ENCODE data around the gene SLC47A2.

The SLC47A2 gene

GRCh38 chr17:19741832-19742457, 25.6 kb upstream of the SLC47A2 start:
- H3K9ac ChIP-seq, result no peak overlapping the region
- no peaks in the 10 kb centered on the region for H3K36me3 ChIP-seq (ENCODE audit: insufficient read depth)
- H4K20me1 ChIP-seq (ENCODE audit: insufficient read depth), result no peaks in the 10 kb centered on the region
- no peaks in the 10 kb centered on the region for H3K79me2 ChIP-seq (ENCODE audit: insufficient read depth, low read depth)
- H3K4me1 ChIP-seq (ENCODE audit: low read depth, poor library complexity, severe bottlenecking), result no peaks in the 10 kb centered on the region
- no peak overlapping the region for H3K27ac ChIP-seq
- H3K27me3 ChIP-seq (ENCODE audit: insufficient read depth, low read depth), result no peaks in the 10 kb centered on the region
- no peak overlapping the region for H2AFZ ChIP-seq (ENCODE audit: low read depth)
- H3K4me2 ChIP-seq, result no peak overlapping the region
- no peak overlapping the region for H3K4me3 ChIP-seq (IDR thresholded peaks at IDR 0.05; ENCODE audit: insufficient read depth, low read depth, low read length)
- TF ChIP-seq CTCF (conservative IDR thresholded peaks at IDR 0.05; ENCODE audit: low read depth, low read length), result no peak

GRCh38 chr17:19740933-19741332, 24.5 kb upstream of the SLC47A2 start:
- H3K79me2 ChIP-seq (ENCODE audit: insufficient read depth, low read depth), result no peaks in the 10 kb centered on the region
- no peak for TF ChIP-seq CTCF (conservative IDR thresholded peaks at IDR 0.05; ENCODE audit: low read depth, low read length)
- H3K27ac ChIP-seq, result no peak overlapping the region
- no peaks in the 10 kb centered on the region for H3K36me3 ChIP-seq (ENCODE audit: insufficient read depth)
- no peaks in the 10 kb centered on the region for H4K20me1 ChIP-seq (ENCODE audit: insufficient read depth)
- H3K27me3 ChIP-seq (ENCODE audit: insufficient read depth, low read depth), result no peaks in the 10 kb centered on the region
- H3K4me1 ChIP-seq (ENCODE audit: low read depth, poor library complexity, severe bottlenecking), result no peaks in the 10 kb centered on the region
- no peak overlapping the region for H3K9ac ChIP-seq
- H3K4me2 ChIP-seq, result no peak overlapping the region
- no peak overlapping the region for H2AFZ ChIP-seq (ENCODE audit: low read depth)
- H3K4me3 ChIP-seq (IDR thresholded peaks at IDR 0.05; ENCODE audit: insufficient read depth, low read depth, low read length), result no peak overlapping the region

- no peak for TF ChIP-seq CTCF (conservative IDR thresholded peaks at IDR 0.05; ENCODE audit: low read depth, low read length)
- H3K36me3 ChIP-seq (ENCODE audit: insufficient read depth), result no peaks in the 10 kb centered on the region
- no peaks in the 10 kb centered on the region for H3K4me1 ChIP-seq (ENCODE audit: low read depth, poor library complexity, severe bottlenecking)
- no peak overlapping the region for H3K4me3 ChIP-seq (IDR thresholded peaks at IDR 0.05; ENCODE audit: insufficient read depth, low read depth, low read length)
- no peaks in the 10 kb centered on the region for H4K20me1 ChIP-seq (ENCODE audit: insufficient read depth)
- H3K27ac ChIP-seq, result no peak overlapping the region
- H3K4me2 ChIP-seq, result no peak overlapping the region
- H2AFZ ChIP-seq (ENCODE audit: low read depth), result no peak overlapping the region
- no peak overlapping the region for H3K9ac ChIP-seq
- no peaks in the 10 kb centered on the region for H3K27me3 ChIP-seq (ENCODE audit: insufficient read depth, low read depth)
- no peaks in the 10 kb centered on the region for H3K79me2 ChIP-seq (ENCODE audit: insufficient read depth, low read depth)
Observed at GRCh38 chr17:19739241-19740201, 23.1 kb upstream of the SLC47A2 start.

- TF ChIP-seq CTCF (conservative IDR thresholded peaks at IDR 0.05; ENCODE audit: low read depth, low read length), result no peak
- Histone ChIP-seq H3K4me3 (IDR thresholded peaks at IDR 0.05; ENCODE audit: insufficient read depth, low read depth, low read length) (no peak overlapping the region), H3K4me2 (no peak overlapping the region), H4K20me1 (ENCODE audit: insufficient read depth) (no peaks in the 10 kb centered on the region), H3K4me1 (ENCODE audit: low read depth, poor library complexity, severe bottlenecking) (no peaks in the 10 kb centered on the region), H3K36me3 (ENCODE audit: insufficient read depth) (no peaks in the 10 kb centered on the region), H3K27ac (no peak overlapping the region), H3K27me3 (ENCODE audit: insufficient read depth, low read depth) (no peaks in the 10 kb centered on the region), H3K79me2 (ENCODE audit: insufficient read depth, low read depth) (no peaks in the 10 kb centered on the region), H3K9ac (no peak overlapping the region), H2AFZ (ENCODE audit: low read depth) (no peak overlapping the region)
Observed at GRCh38 chr17:19738757-19739156, 22.4 kb upstream of the SLC47A2 start.
